NCI-H2107 (cell line): ENCODE results near the gene MYOC.
"Not testable (repeated sequence)": the region's sequence is repeated elsewhere in the genome, so short reads cannot be mapped to it uniquely, and the experiment has no call there.

ENCODE experiments used
- DNase-seq: peaks from one replicate; lab custom pipeline; 2025; lab: John Stamatoyannopoulos, UW

MYOC gene

DNA sequence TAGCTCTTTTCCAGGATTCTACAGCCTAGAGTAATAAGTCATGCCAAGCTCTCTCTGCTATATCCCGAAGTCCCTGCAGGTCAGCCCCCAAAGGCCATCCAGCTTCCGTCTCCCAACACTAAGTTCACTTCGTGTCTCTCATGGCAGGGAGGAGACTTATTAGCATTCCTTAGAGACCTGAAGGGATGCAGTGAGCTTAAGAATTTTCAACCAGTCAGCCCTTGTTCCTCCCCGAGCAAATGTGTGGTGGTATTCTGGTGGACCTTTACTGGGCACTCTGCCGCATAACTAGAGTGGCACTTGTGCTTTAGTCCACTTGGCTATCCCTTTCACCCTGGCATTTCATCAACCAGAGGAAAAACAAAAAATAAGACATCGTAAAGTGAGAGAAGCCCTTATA is 49.4 kb downstream of the MYOC start:
- DNase-seq, result not testable (repeated sequence)

DNA sequence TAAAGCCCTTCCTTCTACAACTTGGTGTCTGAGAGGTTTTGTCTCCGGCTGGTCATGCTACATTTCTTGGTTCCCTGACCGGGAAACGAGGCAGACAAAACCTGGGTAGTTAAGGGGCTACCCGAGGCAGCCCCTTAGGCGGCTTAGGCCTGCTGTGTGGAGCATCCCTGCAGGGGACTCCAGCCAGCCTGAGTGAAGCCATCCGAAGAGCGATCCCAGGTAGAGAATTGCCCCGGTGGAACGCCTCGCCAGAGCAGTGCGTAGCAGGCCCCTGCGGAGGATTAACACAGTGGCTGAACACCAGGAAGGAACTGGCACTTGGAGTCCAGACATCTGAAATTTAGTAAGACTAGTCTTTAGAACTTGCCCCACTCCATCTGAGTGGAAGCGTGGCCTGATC is 51.6 kb downstream of the MYOC start:
- DNase-seq, result no peak

DNA sequence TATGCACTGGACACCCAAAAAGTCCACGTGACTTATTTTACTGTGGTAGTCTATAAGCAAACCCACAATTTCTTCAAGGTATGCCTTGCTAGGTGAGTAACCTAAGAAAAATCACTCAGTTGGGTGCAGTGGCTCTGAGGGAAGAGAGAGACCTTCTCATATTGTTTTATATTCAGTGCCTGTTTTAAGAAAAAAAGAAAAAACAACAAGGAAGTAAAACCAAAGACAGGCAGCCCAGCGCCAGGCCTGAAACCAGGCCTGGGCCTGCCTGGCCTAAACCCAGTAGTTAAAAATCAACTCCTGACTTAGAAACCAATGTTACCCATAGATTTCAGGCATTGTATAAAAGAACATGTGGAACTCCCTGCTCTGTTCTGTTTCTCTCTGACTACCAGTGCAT is 52.2 kb downstream of the MYOC start:
- DNase-seq, result not testable (repeated sequence)

DNA sequence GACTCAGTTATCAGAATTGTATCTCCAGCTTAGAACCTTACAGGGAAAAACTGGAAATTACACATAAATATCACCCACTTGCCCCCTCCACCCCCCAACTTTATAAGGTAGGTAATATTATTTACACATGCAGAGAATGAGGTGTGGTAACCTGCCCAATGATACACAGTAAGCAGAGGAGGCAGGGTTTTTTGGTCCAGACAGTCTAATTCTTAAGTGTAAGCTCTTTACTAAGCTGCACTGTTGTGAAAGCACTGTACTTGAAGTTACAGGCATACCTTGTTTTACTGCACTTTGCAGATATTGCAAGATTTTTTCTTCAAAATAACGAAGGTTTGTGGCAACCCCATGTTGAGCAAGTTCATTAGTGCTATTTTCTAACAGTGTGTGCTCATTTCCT is 55.3 kb downstream of the MYOC start:
- no peak for DNase-seq

DNA sequence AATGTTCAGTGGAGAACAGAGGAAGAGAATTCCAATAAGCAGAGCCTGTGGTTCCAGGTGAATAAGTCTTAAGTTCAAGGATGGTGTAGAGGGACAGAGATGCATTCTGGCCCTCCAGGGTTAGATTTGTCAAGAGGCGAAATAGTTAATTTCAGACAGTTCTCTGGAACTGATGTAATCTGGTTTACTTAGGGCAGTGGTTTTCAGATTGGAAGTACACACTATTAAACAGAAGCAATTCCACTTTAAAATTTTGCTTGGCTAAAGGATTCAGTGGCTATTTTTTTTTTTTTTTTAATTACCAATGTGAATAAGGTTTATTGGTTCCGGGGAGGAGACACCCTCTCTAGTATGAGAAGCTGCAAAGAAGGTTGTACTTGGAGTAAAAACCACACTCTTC is 55.8 kb downstream of the MYOC start:
- no peak for DNase-seq

DNA sequence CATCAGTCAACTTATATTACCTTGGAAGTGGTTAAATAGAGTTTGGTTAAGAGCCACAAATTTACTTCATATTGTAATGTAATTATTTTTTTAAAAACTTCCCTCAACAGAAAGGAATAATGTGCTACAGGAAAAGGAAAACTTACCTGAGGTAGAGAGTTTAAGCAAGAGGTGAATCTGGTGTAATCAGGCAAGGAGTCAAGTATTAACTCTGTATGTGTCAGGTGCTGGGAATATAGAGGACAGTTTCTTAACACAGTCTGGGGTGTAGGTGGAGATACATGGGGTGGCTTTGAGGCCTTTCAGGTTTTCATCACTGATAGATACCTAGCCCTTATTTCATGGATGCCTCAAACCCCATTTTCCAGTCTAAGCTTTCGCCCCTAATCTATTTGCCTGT is 56.4 kb downstream of the MYOC start:
- DNase-seq, result no peak

DNA sequence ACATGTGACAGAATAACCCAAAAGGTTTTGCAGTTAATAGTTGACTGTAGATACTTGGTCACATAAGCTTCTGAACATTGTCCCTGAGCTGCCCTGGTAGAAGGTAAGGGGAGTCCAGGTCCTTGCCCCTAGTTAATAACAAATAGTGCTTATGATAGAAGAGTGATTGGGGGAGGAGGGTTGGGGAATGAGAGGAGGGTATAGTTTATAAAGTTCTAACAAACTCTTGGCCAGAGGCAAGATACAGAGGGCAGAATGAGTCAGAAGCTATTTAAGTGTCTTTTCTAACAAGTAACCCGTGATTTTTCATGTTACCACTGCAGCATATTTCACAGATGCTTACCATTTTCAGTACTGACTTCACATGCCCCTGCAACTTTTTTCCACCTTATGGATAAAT is 57.2 kb downstream of the MYOC start:
- DNase-seq, result no peak

DNA sequence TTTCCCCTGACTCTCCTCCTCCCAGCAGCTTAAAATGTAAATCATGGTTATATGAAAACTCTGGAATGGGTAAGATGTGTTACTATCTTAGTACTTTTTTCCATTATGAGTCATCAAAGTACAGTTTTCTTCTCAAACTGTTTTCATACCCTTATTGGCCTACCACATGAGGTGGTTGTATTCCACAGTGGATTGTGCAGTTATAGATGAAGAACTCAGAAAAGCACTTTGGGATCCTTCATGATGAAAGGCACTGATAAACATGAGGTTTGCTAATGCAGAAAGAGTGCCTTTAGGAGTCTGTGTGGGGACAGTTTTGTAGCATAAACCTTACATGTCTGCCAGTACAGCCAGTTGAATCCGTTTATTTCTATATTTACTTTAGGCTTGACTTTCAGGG is 62.5 kb downstream of the MYOC start:
- DNase-seq, result no peak

DNA sequence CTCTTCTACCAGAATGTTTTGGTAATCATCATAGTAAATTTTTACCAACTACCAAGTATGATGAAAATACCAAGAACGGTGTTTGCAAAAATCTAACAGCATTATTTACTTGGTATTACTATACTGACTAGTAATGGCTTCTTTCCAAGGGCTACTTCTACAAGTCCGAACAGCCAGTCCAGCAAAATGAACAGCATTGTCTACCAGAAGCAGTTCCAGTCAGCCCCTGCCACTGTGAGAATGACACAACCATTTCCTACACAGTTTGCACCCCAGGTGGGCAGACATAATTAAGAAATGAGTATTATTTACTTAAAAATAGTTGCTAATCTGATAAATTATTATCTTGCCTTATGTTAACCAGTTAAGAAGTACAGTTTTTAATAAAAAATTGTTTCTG is 64.3 kb downstream of the MYOC start:
- no peak for DNase-seq

DNA sequence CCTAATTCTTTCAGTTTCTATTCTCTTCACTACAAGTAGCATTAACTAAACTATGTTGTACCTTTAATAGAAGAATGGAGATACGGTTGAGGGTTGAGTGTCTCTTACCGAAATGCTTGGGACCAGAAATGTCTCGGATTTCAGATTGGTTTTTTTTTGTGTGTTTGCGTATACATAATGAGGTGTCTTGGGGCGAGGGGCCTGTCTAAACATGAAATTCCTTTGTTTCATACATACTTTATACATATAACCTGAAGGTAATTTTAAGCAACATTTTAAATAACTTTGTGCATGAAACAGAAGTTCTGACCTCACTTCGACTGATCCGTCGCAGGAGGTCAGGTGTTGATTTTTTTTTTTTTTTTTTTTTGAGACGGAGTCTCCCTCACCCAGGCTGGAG is 66.8 kb downstream of the MYOC start:
- no peak for DNase-seq
